ENCODE results near the gene CCDC197. TPM values are rescaled to one million over a fixed set of nuclear protein-coding genes. Genes with fewer than 3 reads are reported as not detected.

CCDC197 gene
- total and polyA plus RNA-seq, 2 donors (not counting 1 experiment from before 2014, with no cell fraction given): not detected

- no peak overlapping the region for H2AFZ ChIP-seq (ENCODE audit: insufficient read depth, low read depth, low read length, poor library complexity, severe bottlenecking)
- peaks cover 46% of the 10 kb centered on the region for H3K27me3 Mint-ChIP-seq
- H3K79me2 ChIP-seq (ENCODE audit: control insufficient read depth, insufficient read depth, low read length): no peaks in the 10 kb centered on the region
- no peaks in the 10 kb centered on the region for H3K9me3 Mint-ChIP-seq (ENCODE audit: insufficient read depth)
- H3K4me3 Mint-ChIP-seq: no peak overlapping the region
- H3K9ac ChIP-seq (ENCODE audit: low read length): no peak overlapping the region
- H3K27me3 ChIP-seq (replicated peaks in 1 of 4; ENCODE audit: control extremely low read depth in 1 of 4, control insufficient read depth in 3 of 4, insufficient read depth in 4 of 4, low read length in 3 of 4): peaks cover 0 to 33% (median 11%) of the 10 kb centered on the region in 4 experiments
- no peak for TF ChIP-seq CTCF (IDR thresholded peaks at IDR 0.05)
- no peak for TF ChIP-seq EZH2 (IDR thresholded peaks at IDR 0.05; ENCODE audit: borderline replicate concordance, insufficient read depth, low read depth, low read length, poor library complexity, severe bottlenecking)
- no peaks in the 10 kb centered on the region for H3K36me3 ChIP-seq (replicated peaks in 1 of 2; ENCODE audit: control extremely low read depth in 1 of 2, control insufficient read depth in 1 of 2, extremely low read depth in 1 of 2, insufficient read depth in 2 of 2, low read length in 1 of 2)
- H3K4me1 Mint-ChIP-seq: peaks cover 4% of the 10 kb centered on the region
- H3K27ac ChIP-seq (ENCODE audit: low read length in 2 of 2): no peak overlapping the region
- no peak for DNase-seq
- intact Hi-C loops (cut with micrococcal nuclease): loop anchor here (5.0 kb wide), 1 partner anchor 343 kb away; no protein-coding TSS in a partner anchor
- no peak for ATAC-seq (ENCODE audit: low read depth)
- H3K27ac Mint-ChIP-seq: no peak overlapping the region
- H3K4me1 ChIP-seq (ENCODE audit: control insufficient read depth in 2 of 2, insufficient read depth in 2 of 2, low read length in 2 of 2): peaks cover 4 to 6% of the 10 kb centered on the region in 2 donors
- peaks cover 0 to 7% (median 0%) of the 10 kb centered on the region in 3 donors for H3K9me3 ChIP-seq (ENCODE audit: control extremely low read depth in 1 of 3, control insufficient read depth in 2 of 3, insufficient read depth in 1 of 3, low read length in 2 of 3)
- WGBS (ENCODE audit: insufficient coverage): 92% methylated on average over 6 of the region's 6 CpGs
- CTCF ChIA-PET: interaction anchor here (0.7 to 12.8 kb wide), 16 partner anchors 11 to 180 kb away, joined by 3 to 367 read pairs (median 6); no protein-coding TSS in a partner anchor
- H3K4me3 ChIP-seq (ENCODE audit: control extremely low read depth in 1 of 5, extremely low read depth in 1 of 5, insufficient read depth in 1 of 5, low read depth in 2 of 5, low read length in 4 of 5): no peak overlapping the region
- POLR2A ChIA-PET: interaction anchor here (1.6 kb wide), 1 partner anchor 29 kb away, joined by 6 read pairs; no protein-coding TSS in a partner anchor
- no peaks in the 10 kb centered on the region for H4K20me1 ChIP-seq (ENCODE audit: control insufficient read depth, insufficient read depth, low read length, poor library complexity, severe bottlenecking)
- no peak overlapping the region for H3K4me2 ChIP-seq (replicated peaks; ENCODE audit: low read depth, low read length, poor library complexity, severe bottlenecking)
Measured at GRCh38 chr14:94000267-94000666, 3.2 kb downstream of the CCDC197 start.

- Histone ChIP-seq H3K4me3 (ENCODE audit: control extremely low read depth in 1 of 5, extremely low read depth in 1 of 5, insufficient read depth in 1 of 5, low read depth in 2 of 5, low read length in 4 of 5) (no peak overlapping the region), H3K4me2 (replicated peaks; ENCODE audit: low read depth, low read length, poor library complexity, severe bottlenecking) (no peak overlapping the region), H3K27ac (ENCODE audit: low read length in 2 of 2) (no peak overlapping the region), H3K79me2 (ENCODE audit: control insufficient read depth, insufficient read depth, low read length) (no peaks in the 10 kb centered on the region), H3K36me3 (replicated peaks in 1 of 2; ENCODE audit: control extremely low read depth in 1 of 2, control insufficient read depth in 1 of 2, extremely low read depth in 1 of 2, insufficient read depth in 2 of 2, low read length in 1 of 2) (no peaks in the 10 kb centered on the region), H3K9ac (ENCODE audit: low read length) (no peak overlapping the region), H3K9me3 (ENCODE audit: control extremely low read depth in 1 of 3, control insufficient read depth in 2 of 3, insufficient read depth in 1 of 3, low read length in 2 of 3) (peaks cover 0 to 7% (median 0%) of the 10 kb centered on the region in 3 donors), H3K27me3 (replicated peaks in 1 of 4; ENCODE audit: control extremely low read depth in 1 of 4, control insufficient read depth in 3 of 4, insufficient read depth in 4 of 4, low read length in 3 of 4) (peaks cover 0 to 31% (median 9%) of the 10 kb centered on the region in 4 experiments), H3K4me1 (ENCODE audit: control insufficient read depth in 2 of 2, insufficient read depth in 2 of 2, low read length in 2 of 2) (peaks cover 4 to 6% of the 10 kb centered on the region in 2 donors), H2AFZ (ENCODE audit: insufficient read depth, low read depth, low read length, poor library complexity, severe bottlenecking) (no peak overlapping the region), H4K20me1 (ENCODE audit: control insufficient read depth, insufficient read depth, low read length, poor library complexity, severe bottlenecking) (no peaks in the 10 kb centered on the region)
- DNase-seq (no peak), ATAC-seq (ENCODE audit: low read depth) (no peak)
- no peak overlapping the region for H3K4me3 Mint-ChIP-seq
- 83% methylated on average over 13 of the region's 13 CpGs for WGBS (ENCODE audit: insufficient coverage)
- ChIA-PET CTCF (interaction anchor here (0.7 to 12.8 kb wide), 18 partner anchors 9 to 136 kb away, joined by 3 to 367 read pairs (median 6); no protein-coding TSS in a partner anchor), POLR2A (interaction anchor here (1.0 to 1.6 kb wide), 2 partner anchors 30 to 58 kb away, joined by 3 to 6 read pairs; no protein-coding TSS in a partner anchor)
- TF ChIP-seq CTCF (IDR thresholded peaks at IDR 0.05) (no peak), EZH2 (IDR thresholded peaks at IDR 0.05; ENCODE audit: borderline replicate concordance, insufficient read depth, low read depth, low read length, poor library complexity, severe bottlenecking) (no peak)
- no peak overlapping the region for H3K27ac Mint-ChIP-seq
- peaks cover 48% of the 10 kb centered on the region for H3K27me3 Mint-ChIP-seq
- peaks cover 4% of the 10 kb centered on the region for H3K4me1 Mint-ChIP-seq
- H3K9me3 Mint-ChIP-seq (ENCODE audit: insufficient read depth): no peaks in the 10 kb centered on the region
- intact Hi-C loops (cut with micrococcal nuclease): loop anchor here (1.0 to 5.0 kb wide), 3 partner anchors 31 to 344 kb away; no protein-coding TSS in a partner anchor
Measured at GRCh38 chr14:94001016-94001415, 3.9 kb downstream of the CCDC197 start.

All from B cell (primary cell).